ENCODE measurements around the gene FREM3.

The FREM3 gene

DNA sequence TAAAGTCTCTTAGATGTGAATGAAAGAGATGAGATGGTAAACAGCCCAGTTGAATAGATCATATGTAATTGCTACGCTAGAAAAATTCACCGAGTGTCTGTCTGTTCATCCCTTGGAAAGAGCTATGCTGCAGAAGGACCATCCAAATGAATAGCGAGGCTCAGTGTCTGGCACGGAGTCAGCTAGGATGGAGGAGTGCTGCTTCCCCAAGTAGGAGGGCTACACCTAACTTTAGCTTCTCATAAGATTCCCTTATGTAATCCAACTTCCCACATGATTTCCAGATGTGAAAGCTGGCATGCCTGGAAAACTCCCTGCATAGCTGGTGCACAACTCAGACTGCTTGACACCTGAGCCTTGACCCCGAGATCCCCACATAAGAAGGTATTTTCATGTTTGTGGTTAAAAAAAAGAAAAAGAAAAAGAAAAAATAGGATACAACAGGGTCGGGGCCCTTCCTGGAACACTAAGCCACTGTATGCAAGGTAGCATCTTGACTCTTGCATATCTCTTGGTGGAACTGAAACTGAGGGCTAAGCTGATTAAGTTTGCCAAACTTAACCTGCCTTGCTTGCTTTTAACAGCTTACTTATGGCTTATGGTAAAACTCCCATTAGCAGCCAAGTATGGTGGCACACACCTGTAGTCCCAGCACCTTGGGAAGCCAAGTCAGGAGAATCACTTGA is 82.3 kb downstream of the FREM3 start:
- Histone ChIP-seq H3K9me3 (ENCODE audit: severe bottlenecking) (no peaks in the 10 kb centered on the region), H3K36me3 (no peaks in the 10 kb centered on the region), H3K27ac (no peak overlapping the region), H3K27me3 (ENCODE audit: insufficient read depth, low read depth, severe bottlenecking) (no peaks in the 10 kb centered on the region), H3K4me3 (ENCODE audit: low read depth, low read length) (no peak overlapping the region)
- TF ChIP-seq, protein P1, sequence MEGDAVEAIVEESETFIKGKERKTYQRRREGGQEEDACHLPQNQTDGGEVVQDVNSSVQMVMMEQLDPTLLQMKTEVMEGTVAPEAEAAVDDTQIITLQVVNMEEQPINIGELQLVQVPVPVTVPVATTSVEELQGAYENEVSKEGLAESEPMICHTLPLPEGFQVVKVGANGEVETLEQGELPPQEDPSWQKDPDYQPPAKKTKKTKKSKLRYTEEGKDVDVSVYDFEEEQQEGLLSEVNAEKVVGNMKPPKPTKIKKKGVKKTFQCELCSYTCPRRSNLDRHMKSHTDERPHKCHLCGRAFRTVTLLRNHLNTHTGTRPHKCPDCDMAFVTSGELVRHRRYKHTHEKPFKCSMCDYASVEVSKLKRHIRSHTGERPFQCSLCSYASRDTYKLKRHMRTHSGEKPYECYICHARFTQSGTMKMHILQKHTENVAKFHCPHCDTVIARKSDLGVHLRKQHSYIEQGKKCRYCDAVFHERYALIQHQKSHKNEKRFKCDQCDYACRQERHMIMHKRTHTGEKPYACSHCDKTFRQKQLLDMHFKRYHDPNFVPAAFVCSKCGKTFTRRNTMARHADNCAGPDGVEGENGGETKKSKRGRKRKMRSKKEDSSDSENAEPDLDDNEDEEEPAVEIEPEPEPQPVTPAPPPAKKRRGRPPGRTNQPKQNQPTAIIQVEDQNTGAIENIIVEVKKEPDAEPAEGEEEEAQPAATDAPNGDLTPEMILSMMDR (IDR thresholded peaks at IDR 0.05; ENCODE audit: low read depth, low read length): no peak
- DNase-seq: no peak

DNA sequence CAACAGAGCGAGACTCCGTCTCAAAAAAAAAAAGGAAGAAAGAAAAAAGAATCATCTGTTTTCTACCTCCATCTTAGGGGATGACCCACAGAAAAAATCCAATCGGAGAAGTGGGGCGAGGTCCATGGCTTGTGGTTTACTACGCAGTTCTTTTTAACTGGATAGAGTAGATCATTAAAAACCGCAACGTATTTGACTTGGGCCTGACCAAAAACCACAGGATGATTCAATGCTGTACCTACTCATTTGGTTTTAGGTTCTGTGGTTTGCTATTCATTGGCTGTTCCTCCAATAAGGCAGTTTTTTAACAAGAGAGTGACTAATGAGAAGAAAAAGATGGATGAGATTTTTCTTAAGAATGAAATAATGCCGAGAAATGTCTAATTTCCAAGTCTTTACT is 83.7 kb downstream of the FREM3 start:
- H3K27ac ChIP-seq: no peak overlapping the region
- TF ChIP-seq, protein P1 (IDR thresholded peaks at IDR 0.05; ENCODE audit: low read depth, low read length): no peak
- DNase-seq: no peak
- H3K27me3 ChIP-seq (ENCODE audit: insufficient read depth, low read depth, severe bottlenecking): no peaks in the 10 kb centered on the region
- H3K4me3 ChIP-seq (ENCODE audit: low read depth, low read length): no peak overlapping the region
- no peaks in the 10 kb centered on the region for H3K9me3 ChIP-seq (ENCODE audit: severe bottlenecking)
- H3K36me3 ChIP-seq: no peaks in the 10 kb centered on the region

DNA sequence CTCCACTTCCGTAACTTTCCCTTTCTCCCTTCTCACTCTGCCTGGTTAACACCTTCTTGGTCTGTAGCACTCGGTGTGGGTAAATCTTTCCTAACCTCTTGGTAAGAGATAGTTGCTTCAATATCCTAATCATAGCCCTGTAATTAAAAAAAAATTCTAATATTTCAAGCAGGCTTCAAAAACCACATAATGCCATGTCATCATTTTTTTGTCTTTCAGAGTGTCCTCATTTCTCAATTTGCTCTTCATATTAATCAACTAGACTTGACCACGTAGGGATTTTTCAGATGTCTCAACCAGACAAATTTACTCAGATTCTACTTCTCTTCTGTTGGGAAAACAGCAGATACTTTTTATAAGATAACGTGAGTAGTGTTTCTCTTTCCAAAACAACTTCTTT is 91.0 kb downstream of the FREM3 start:
- no peaks in the 10 kb centered on the region for H3K36me3 ChIP-seq
- TF ChIP-seq, protein P1 (IDR thresholded peaks at IDR 0.05; ENCODE audit: low read depth, low read length): no peak
- H3K4me3 ChIP-seq (ENCODE audit: low read depth, low read length): no peak overlapping the region
- no peak overlapping the region for H3K27ac ChIP-seq
- no peaks in the 10 kb centered on the region for H3K9me3 ChIP-seq (ENCODE audit: severe bottlenecking)
- DNase-seq: no peak
- no peaks in the 10 kb centered on the region for H3K27me3 ChIP-seq (ENCODE audit: insufficient read depth, low read depth, severe bottlenecking)

DNA sequence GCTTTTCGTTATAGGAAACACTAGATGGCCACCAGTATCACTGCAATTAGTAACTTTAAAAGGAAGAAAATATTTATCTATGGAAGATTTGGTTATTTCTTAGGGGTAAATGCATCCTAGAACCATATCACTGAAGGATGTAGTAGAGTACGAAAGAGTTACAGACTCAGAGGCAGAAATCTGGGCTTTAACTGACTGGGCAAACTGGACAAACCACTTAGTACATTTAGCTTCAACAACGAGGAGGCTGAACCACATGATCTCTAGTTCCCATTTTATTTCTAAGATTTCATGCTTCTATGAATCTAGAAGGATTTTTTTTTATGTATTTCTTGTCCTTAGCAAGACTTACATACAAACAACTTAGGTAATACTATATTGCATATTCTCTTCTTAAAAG is 94.0 kb downstream of the FREM3 start:
- TF ChIP-seq, protein P1 (IDR thresholded peaks at IDR 0.05; ENCODE audit: low read depth, low read length): no peak
- no peak overlapping the region for H3K4me3 ChIP-seq (ENCODE audit: low read depth, low read length)
- no peaks in the 10 kb centered on the region for H3K36me3 ChIP-seq
- no peaks in the 10 kb centered on the region for H3K9me3 ChIP-seq (ENCODE audit: severe bottlenecking)
- no peaks in the 10 kb centered on the region for H3K27me3 ChIP-seq (ENCODE audit: insufficient read depth, low read depth, severe bottlenecking)
- no peak overlapping the region for H3K27ac ChIP-seq
- DNase-seq: no peak

DNA sequence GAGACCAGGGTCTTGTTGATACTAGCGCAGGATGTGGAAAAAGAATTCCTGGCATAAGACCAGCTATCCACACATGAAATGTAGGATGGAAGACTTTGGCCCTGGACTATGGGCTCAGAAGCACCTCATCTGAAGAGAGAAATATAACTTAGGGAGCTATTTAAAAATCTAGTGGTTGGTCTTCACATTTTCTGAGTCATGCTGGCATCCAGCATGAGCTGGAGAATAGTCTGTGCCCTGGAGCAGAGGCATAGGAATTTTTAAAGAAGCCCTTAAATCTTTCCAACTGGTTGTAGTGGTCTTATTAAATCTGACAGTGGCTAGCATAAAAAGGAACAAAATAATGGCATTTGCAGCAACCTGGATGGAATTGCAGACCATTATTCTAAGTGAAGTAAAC is 100.6 kb downstream of the FREM3 start:
- DNase-seq: no peak
- Histone ChIP-seq H3K27ac (no peak overlapping the region), H3K4me3 (ENCODE audit: low read depth, low read length) (no peak overlapping the region), H3K9me3 (ENCODE audit: severe bottlenecking) (no peaks in the 10 kb centered on the region), H3K27me3 (ENCODE audit: insufficient read depth, low read depth, severe bottlenecking) (no peaks in the 10 kb centered on the region), H3K36me3 (no peaks in the 10 kb centered on the region)
- TF ChIP-seq, protein P1 (IDR thresholded peaks at IDR 0.05; ENCODE audit: low read depth, low read length): no peak

DNA sequence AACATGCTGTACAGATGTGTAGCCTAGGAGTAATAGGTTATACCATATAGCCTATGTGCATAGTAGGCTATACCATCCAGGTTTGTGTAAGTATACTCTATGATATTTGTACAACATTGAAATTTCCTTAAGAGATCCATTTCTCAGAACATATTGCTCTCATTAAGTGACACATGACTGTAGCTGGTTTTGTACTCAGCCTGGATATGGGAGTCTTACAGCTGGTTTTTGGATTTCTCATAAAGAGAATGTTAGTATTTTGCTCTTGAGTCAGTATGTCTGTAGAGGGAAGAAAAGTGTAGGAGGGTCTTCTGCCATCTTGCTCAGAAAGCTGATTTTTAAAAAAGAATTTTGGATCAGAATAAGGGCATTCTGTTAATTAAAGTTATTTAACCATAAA is 101.7 kb downstream of the FREM3 start:
- Histone ChIP-seq H3K27me3 (ENCODE audit: insufficient read depth, low read depth, severe bottlenecking) (no peaks in the 10 kb centered on the region), H3K9me3 (ENCODE audit: severe bottlenecking) (peaks cover 4% of the 10 kb centered on the region), H3K27ac (no peak overlapping the region), H3K4me3 (ENCODE audit: low read depth, low read length) (no peak overlapping the region), H3K36me3 (no peaks in the 10 kb centered on the region)
- TF ChIP-seq, protein P1 (IDR thresholded peaks at IDR 0.05; ENCODE audit: low read depth, low read length): no peak
- DNase-seq: no peak
